Activated CD8-positive, alpha-beta T cell treated with anti-CD3 and anti-CD28 coated beads, Interleukin-2, amount 10 ng/mL, durations not matched to agents 7 days and 5 days (primary cell): ENCODE results near the gene EP400. TPM values are rescaled to one million over a fixed set of nuclear protein-coding genes. Genes with fewer than 3 reads are reported as not detected.

Experiments used
- ATAC-seq: fragments of 150-1000 bp; cut with Tn5 transposase; one replicate; pipeline ENCODE4 v1.10.0; 2021; ENCODE audit warnings: moderate library complexity
- CTCF ChIA-PET: fragments of 350-600 bp; sonication (Branson Sonifier 250); formaldehyde crosslinking; loops from one replicate; lab custom pipeline; 2021; ENCODE audit warnings: antibody characterized with exemption; lab: Charles Lee
- POLR2A ChIA-PET: fragments of 350-600 bp; sonication (Branson Sonifier 250); formaldehyde crosslinking; loops from one replicate; lab custom pipeline; 2021; ENCODE audit warnings: antibody characterized with exemption; lab: Charles Lee
- DNase-seq: peaks from one replicate; pipeline ENCODE4 v3.0.0-alpha.2; 2020
- H3K27ac Mint-ChIP-seq: one replicate; pipeline ENCODE4 v1.8.0; 2021; ENCODE audit warnings: mild to moderate bottlenecking, mixed read lengths
- H3K27me3 Mint-ChIP-seq: one replicate; pipeline ENCODE4 v1.8.0; 2021; ENCODE audit warnings: low read depth, mixed read lengths
- H3K36me3 Mint-ChIP-seq: one replicate; pipeline ENCODE4 v1.8.0; 2021; ENCODE audit warnings: low read depth, mixed read lengths
- H3K4me1 Mint-ChIP-seq: one replicate; pipeline ENCODE4 v1.8.0; 2021; ENCODE audit warnings: low read depth, mixed read lengths
- H3K4me3 Mint-ChIP-seq: one replicate; pipeline ENCODE4 v1.8.0; 2021; ENCODE audit warnings: mild to moderate bottlenecking, mixed read lengths
- H3K9me3 Mint-ChIP-seq: one replicate; pipeline ENCODE4 v1.8.0; 2022; ENCODE audit warnings: mixed read lengths; ENCODE audit not compliant: insufficient read depth
- total RNA-seq, 2 experiments: library from RNA; stranded (reverse); gene quantifications; one replicate each; pipeline ENCODE4 v1.2.3, GENCODE V29; 2021

EP400 gene
- total RNA-seq, 2 experiments from 2014 or later = 58.0 to 58.8 TPM

- no peaks in the 10 kb centered on the region for H3K4me1 Mint-ChIP-seq
- no peak overlapping the region for H3K4me3 Mint-ChIP-seq
- H3K27me3 Mint-ChIP-seq = no peaks in the 10 kb centered on the region
- peaks cover 48% of the 10 kb centered on the region for H3K36me3 Mint-ChIP-seq
- CTCF ChIA-PET = no interaction called here
- ATAC-seq (no peak), DNase-seq (no peak)
- no peaks in the 10 kb centered on the region for H3K9me3 Mint-ChIP-seq
- no peak overlapping the region for H3K27ac Mint-ChIP-seq
- POLR2A ChIA-PET = no interaction called here
These were observed 10.7 kb upstream of the EP400 start for GRCh38 chr12:131939007-131939406.

DNA sequence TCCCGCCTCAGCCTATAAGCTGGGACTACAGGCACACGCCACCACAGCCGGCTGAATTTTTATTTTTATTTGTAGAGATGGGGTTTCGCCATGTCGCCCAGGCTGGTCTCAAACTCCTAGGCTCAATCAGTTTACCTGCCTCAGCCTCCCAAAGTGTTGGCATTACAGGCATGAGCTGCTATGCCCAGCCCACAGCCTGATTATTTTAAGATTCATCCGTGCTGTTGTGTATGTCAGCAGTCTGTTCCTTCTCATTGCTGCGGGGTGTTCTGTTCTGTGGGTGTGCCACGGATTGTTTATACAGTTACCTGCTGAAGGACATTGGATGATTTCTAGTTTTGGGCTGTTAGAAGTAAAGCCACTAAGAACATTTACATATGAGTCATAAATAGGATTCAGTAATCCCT lies 9.6 kb upstream of the EP400 start:
- ATAC-seq (no peak), DNase-seq (no peak)
- no peaks in the 10 kb centered on the region for H3K4me1 Mint-ChIP-seq
- no peak overlapping the region for H3K4me3 Mint-ChIP-seq
- H3K36me3 Mint-ChIP-seq = peaks cover 49% of the 10 kb centered on the region
- no peak overlapping the region for H3K27ac Mint-ChIP-seq
- no peaks in the 10 kb centered on the region for H3K9me3 Mint-ChIP-seq
- ChIA-PET CTCF (no interaction called here), POLR2A (no interaction called here)
- H3K27me3 Mint-ChIP-seq = no peaks in the 10 kb centered on the region

GRCh38 chr12:131941116-131941986 lies 8.4 kb upstream of the EP400 start:
- Mint-ChIP-seq H3K4me1 (no peaks in the 10 kb centered on the region), H3K4me3 (no peak overlapping the region), H3K27ac (no peak overlapping the region), H3K9me3 (no peaks in the 10 kb centered on the region), H3K36me3 (peaks cover 50% of the 10 kb centered on the region), H3K27me3 (no peaks in the 10 kb centered on the region)
- ChIA-PET CTCF (no interaction called here), POLR2A (no interaction called here)
- ATAC-seq (no peak), DNase-seq (no peak)

GRCh38 chr12:131941987-131942341 lies 7.8 kb upstream of the EP400 start:
- H3K4me1 Mint-ChIP-seq = no peaks in the 10 kb centered on the region
- ChIA-PET POLR2A (interaction anchor here (0.8 kb wide), 1 partner anchor 12 kb away, joined by 5 read pairs; no protein-coding TSS in a partner anchor), CTCF (no interaction called here)
- DNase-seq (no peak), ATAC-seq (no peak)
- H3K36me3 Mint-ChIP-seq = peaks cover 48% of the 10 kb centered on the region
- no peak overlapping the region for H3K27ac Mint-ChIP-seq
- no peaks in the 10 kb centered on the region for H3K9me3 Mint-ChIP-seq
- H3K27me3 Mint-ChIP-seq = no peaks in the 10 kb centered on the region
- no peak overlapping the region for H3K4me3 Mint-ChIP-seq

- peaks cover 5% of the 10 kb centered on the region for H3K4me1 Mint-ChIP-seq
- H3K27me3 Mint-ChIP-seq = no peaks in the 10 kb centered on the region
- DNase-seq = no peak
- no peak overlapping the region for H3K4me3 Mint-ChIP-seq
- no peak overlapping the region for H3K27ac Mint-ChIP-seq
- POLR2A ChIA-PET = interaction anchor here (0.8 kb wide), 1 partner anchor 13 kb away, joined by 5 read pairs; no protein-coding TSS in a partner anchor
- H3K9me3 Mint-ChIP-seq = no peaks in the 10 kb centered on the region
- peaks cover 45% of the 10 kb centered on the region for H3K36me3 Mint-ChIP-seq
- no peak for ATAC-seq
- CTCF ChIA-PET = no interaction called here
These were observed 7.1 kb upstream of the EP400 start for GRCh38 chr12:131942671-131943070.

DNA sequence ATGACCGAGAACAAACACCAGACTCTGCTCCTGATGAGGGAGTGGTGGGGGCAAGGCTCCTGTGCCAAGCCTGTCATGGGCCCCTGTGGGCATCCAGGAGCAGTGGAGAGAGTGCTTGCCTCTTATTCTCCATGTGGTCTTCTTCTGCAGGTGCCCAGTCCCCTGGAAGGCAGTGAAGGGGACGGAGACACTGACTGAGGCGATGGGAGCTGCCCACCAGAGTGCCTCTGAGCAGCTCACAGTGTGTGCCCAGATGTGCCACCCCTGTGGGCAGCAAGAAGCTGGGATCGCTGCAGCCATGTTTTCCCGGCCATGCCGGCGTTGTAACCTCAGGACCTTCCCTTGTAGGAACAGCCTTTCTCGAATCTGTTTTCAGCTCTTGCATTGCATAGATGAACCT lies 6.4 kb upstream of the EP400 start:
- ChIA-PET CTCF (no interaction called here), POLR2A (no interaction called here)
- no peak for ATAC-seq
- no peak for DNase-seq
- Mint-ChIP-seq H3K4me3 (no peak overlapping the region), H3K27me3 (no peaks in the 10 kb centered on the region), H3K4me1 (peaks cover 13% of the 10 kb centered on the region), H3K27ac (no peak overlapping the region), H3K9me3 (no peaks in the 10 kb centered on the region), H3K36me3 (peaks cover 39% of the 10 kb centered on the region)

GRCh38 chr12:131943876-131944275 lies 5.9 kb upstream of the EP400 start:
- DNase-seq (no peak), ATAC-seq (no peak)
- Mint-ChIP-seq H3K27me3 (no peaks in the 10 kb centered on the region), H3K4me1 (peaks cover 17% of the 10 kb centered on the region), H3K36me3 (peaks cover 37% of the 10 kb centered on the region), H3K9me3 (no peaks in the 10 kb centered on the region), H3K4me3 (no peak overlapping the region), H3K27ac (no peak overlapping the region)
- ChIA-PET CTCF (no interaction called here), POLR2A (no interaction called here)

DNA sequence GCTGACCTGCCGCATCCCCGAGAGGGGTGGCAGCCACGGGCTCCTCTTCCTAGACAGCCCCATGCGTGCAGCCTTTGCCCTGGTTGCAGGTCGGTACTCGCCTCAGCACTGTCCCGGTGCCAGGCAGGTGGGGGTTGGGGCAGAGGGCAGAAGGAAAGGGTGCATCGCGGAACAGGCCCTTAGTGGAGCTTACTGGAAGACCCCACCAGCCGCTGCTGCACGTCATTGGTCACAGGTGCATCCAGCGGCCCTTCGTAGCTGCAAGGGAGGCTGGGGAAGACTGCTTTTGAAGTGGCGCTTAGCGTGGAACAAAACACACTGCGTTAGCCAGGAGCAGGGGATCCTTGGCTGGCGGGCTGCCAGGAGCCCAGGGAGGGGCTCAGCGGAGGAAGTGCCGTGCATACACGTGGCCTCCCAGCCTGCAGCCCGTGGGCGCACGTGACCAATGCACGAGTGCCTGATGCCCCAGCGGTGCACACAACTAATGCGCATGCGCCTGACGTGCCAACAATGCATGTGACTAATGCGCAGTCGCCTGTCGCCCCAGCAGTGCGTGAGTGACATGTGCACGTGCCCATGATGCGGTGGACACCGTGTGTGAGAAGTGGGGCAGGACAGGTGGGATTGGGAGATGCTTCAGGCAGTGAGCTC lies 5.0 kb upstream of the EP400 start:
- Mint-ChIP-seq H3K4me1 (peaks cover 23% of the 10 kb centered on the region), H3K27ac (no peak overlapping the region), H3K9me3 (no peaks in the 10 kb centered on the region), H3K36me3 (peaks cover 30% of the 10 kb centered on the region), H3K4me3 (no peak overlapping the region), H3K27me3 (no peaks in the 10 kb centered on the region)
- CTCF ChIA-PET = no interaction called here
- POLR2A ChIA-PET = interaction anchor here (1.0 kb wide), 1 partner anchor 15 kb away, joined by 5 read pairs; the partner anchor contains the start of gene PUS1
- no peak for ATAC-seq
- no peak for DNase-seq

DNA sequence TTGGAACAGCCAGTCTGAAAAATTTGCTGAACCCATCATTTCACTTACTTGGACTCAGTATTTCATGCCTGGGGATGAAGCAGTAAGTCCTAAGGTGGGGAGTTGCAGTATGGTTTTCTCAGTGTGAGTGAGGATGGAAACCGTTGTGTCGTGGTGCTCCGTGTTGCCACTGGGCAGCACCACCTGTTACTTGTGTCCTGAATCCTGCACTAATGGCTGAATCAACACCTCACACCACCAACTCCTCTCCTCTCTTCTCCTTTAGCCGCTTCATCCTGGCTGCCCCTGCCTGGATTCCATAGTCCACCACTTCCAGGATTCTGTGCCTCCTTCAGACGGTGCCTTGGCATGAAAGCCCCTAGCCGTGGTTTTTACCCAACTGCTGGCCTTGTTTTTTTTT lies 3.0 kb upstream of the EP400 start:
- Mint-ChIP-seq H3K9me3 (no peaks in the 10 kb centered on the region), H3K27me3 (no peaks in the 10 kb centered on the region), H3K27ac (no peak overlapping the region), H3K36me3 (peaks cover 18% of the 10 kb centered on the region), H3K4me3 (no peak overlapping the region), H3K4me1 (peaks cover 28% of the 10 kb centered on the region)
- ATAC-seq = no peak
- ChIA-PET POLR2A (no interaction called here), CTCF (no interaction called here)
- no peak for DNase-seq

- no peak for ATAC-seq
- DNase-seq = no peak
- CTCF ChIA-PET = no interaction called here
- Mint-ChIP-seq H3K9me3 (no peaks in the 10 kb centered on the region), H3K36me3 (peaks cover 16% of the 10 kb centered on the region), H3K4me1 (peaks cover 30% of the 10 kb centered on the region), H3K27ac (peak overlapping the region; percentile 76), H3K27me3 (no peaks in the 10 kb centered on the region), H3K4me3 (no peak overlapping the region)
- POLR2A ChIA-PET = no interaction called here
These were observed 2.2 kb upstream of the EP400 start for GRCh38 chr12:131947482-131948027.

GRCh38 chr12:131948166-131948712 lies 1.5 kb upstream of the EP400 start:
- Mint-ChIP-seq H3K4me3 (peak overlapping the region; percentile 78), H3K36me3 (peaks cover 16% of the 10 kb centered on the region), H3K27me3 (no peaks in the 10 kb centered on the region), H3K9me3 (no peaks in the 10 kb centered on the region), H3K27ac (peak overlapping the region; percentile 84), H3K4me1 (peaks cover 33% of the 10 kb centered on the region)
- ATAC-seq = no peak
- CTCF ChIA-PET = no interaction called here
- DNase-seq = no peak
- POLR2A ChIA-PET = no interaction called here
